Measurements from ENCODE around the gene DLGAP1. TPM values are rescaled to one million over a fixed set of nuclear protein-coding genes. Genes with fewer than 3 reads are reported as not detected.

Gene DLGAP1
- total RNA-seq, 1 donor from 2014 or later: 0.05 TPM

GRCh38 chr18:4077721-4078120, 377.4 kb downstream of the DLGAP1 start:
- intact Hi-C loops (cut with micrococcal nuclease): no loop called here
- no peaks in the 10 kb centered on the region for H3K36me3 ChIP-seq
- TF ChIP-seq CTCF (IDR thresholded peaks at IDR 0.05; ENCODE audit: borderline replicate concordance): no peak
- no peak overlapping the region for H3K27ac ChIP-seq (replicated peaks)
- no peak for DNase-seq
- no peak overlapping the region for H3K4me3 ChIP-seq
- H3K27me3 ChIP-seq (ENCODE audit: low read depth): peaks cover 20% of the 10 kb centered on the region
- H3K9me3 ChIP-seq (replicated peaks): no peaks in the 10 kb centered on the region
- H3K4me1 ChIP-seq: no peaks in the 10 kb centered on the region

GRCh38 chr18:4077204-4077603, 377.9 kb downstream of the DLGAP1 start:
- H3K36me3 ChIP-seq: no peaks in the 10 kb centered on the region
- no peak for TF ChIP-seq CTCF (IDR thresholded peaks at IDR 0.05; ENCODE audit: borderline replicate concordance)
- H3K4me3 ChIP-seq: no peak overlapping the region
- peaks cover 18% of the 10 kb centered on the region for H3K27me3 ChIP-seq (ENCODE audit: low read depth)
- H3K27ac ChIP-seq (replicated peaks): no peak overlapping the region
- H3K4me1 ChIP-seq: no peaks in the 10 kb centered on the region
- intact Hi-C loops (cut with micrococcal nuclease): no loop called here
- DNase-seq: no peak
- no peaks in the 10 kb centered on the region for H3K9me3 ChIP-seq (replicated peaks)

- H3K36me3 ChIP-seq: no peaks in the 10 kb centered on the region
- no peaks in the 10 kb centered on the region for H3K9me3 ChIP-seq (replicated peaks)
- no peaks in the 10 kb centered on the region for H3K4me1 ChIP-seq
- intact Hi-C loops (cut with micrococcal nuclease): no loop called here
- no peak for DNase-seq
- no peak overlapping the region for H3K4me3 ChIP-seq
- H3K27ac ChIP-seq (replicated peaks): no peak overlapping the region
- peaks cover 15% of the 10 kb centered on the region for H3K27me3 ChIP-seq (ENCODE audit: low read depth)
- TF ChIP-seq CTCF (IDR thresholded peaks at IDR 0.05; ENCODE audit: borderline replicate concordance): no peak
Measured at GRCh38 chr18:4074647-4075046, 380.5 kb downstream of the DLGAP1 start.

GRCh38 chr18:4069183-4069582, 385.9 kb downstream of the DLGAP1 start:
- DNase-seq: no peak
- Histone ChIP-seq H3K9me3 (replicated peaks) (peaks cover 15% of the 10 kb centered on the region), H3K27me3 (ENCODE audit: low read depth) (peaks cover 7% of the 10 kb centered on the region), H3K4me1 (no peaks in the 10 kb centered on the region), H3K4me3 (no peak overlapping the region), H3K36me3 (no peaks in the 10 kb centered on the region), H3K27ac (replicated peaks) (no peak overlapping the region)
- no peak for TF ChIP-seq CTCF (IDR thresholded peaks at IDR 0.05; ENCODE audit: borderline replicate concordance)
- intact Hi-C loops (cut with micrococcal nuclease): loop anchor here (10.0 kb wide), 1 partner anchor 364 kb away; no protein-coding TSS in a partner anchor

GRCh38 chr18:4068552-4069158, 386.5 kb downstream of the DLGAP1 start:
- no peak for DNase-seq
- Histone ChIP-seq H3K27ac (replicated peaks) (no peak overlapping the region), H3K4me1 (no peaks in the 10 kb centered on the region), H3K27me3 (ENCODE audit: low read depth) (peaks cover 7% of the 10 kb centered on the region), H3K36me3 (no peaks in the 10 kb centered on the region), H3K4me3 (no peak overlapping the region), H3K9me3 (replicated peaks) (peaks cover 15% of the 10 kb centered on the region)
- intact Hi-C loops (cut with micrococcal nuclease): loop anchor here (10.0 kb wide), 1 partner anchor 364 kb away; no protein-coding TSS in a partner anchor
- TF ChIP-seq CTCF (IDR thresholded peaks at IDR 0.05; ENCODE audit: borderline replicate concordance): peak; percentile 79
